Keratinocyte (primary cell): ENCODE measurements around the gene EPB41L2. TPM values are rescaled to one million over a fixed set of nuclear protein-coding genes. Genes with fewer than 3 reads are reported as not detected.

ENCODE experiments used
- DNase-seq: peaks from one replicate; pipeline ENCODE4 v3.0.0-alpha.2; 2011; ENCODE audit warnings: low read depth, missing footprints, low spot score
- FAIRE-seq: peaks from 2 replicates; lab custom pipeline; 2011; peaks lifted over from hg19 to GRCh38; lab: Jason Lieb, UNC
- H2AFZ ChIP-seq: 2 replicates; pipeline ENCODE4 v1.6.0; 2012; ENCODE audit warnings: low read length, control low read depth, inconsistent platforms; ENCODE audit not compliant: control insufficient read depth
- H3K27ac ChIP-seq: 2 replicates; pipeline ENCODE4 v1.5.1; 2011; ENCODE audit warnings: low read length; ENCODE audit not compliant: control insufficient read depth, insufficient read depth
- H3K27me3 ChIP-seq: 3 replicates; pipeline ENCODE4 v1.6.0; 2011; ENCODE audit warnings: low read length; ENCODE audit not compliant: control insufficient read depth, insufficient read depth; ENCODE audit errors: extremely low read depth
- H3K36me3 ChIP-seq, 2 experiments: 2 replicates in 1 of 2; 3 replicates in 1 of 2; pipeline ENCODE4 v1.5.1; 2011; ENCODE audit warnings: low read length in 2 of 2, mild to moderate bottlenecking in 1 of 2; ENCODE audit not compliant: control insufficient read depth in 2 of 2, insufficient read depth in 2 of 2; ENCODE audit errors: extremely low read depth in 1 of 2
- H3K4me1 ChIP-seq: 3 replicates; pipeline ENCODE4 v1.5.1; 2011; ENCODE audit warnings: low read length; ENCODE audit not compliant: control insufficient read depth, insufficient read depth; ENCODE audit errors: extremely low read depth
- H3K4me2 ChIP-seq: 3 replicates; pipeline ENCODE4 v1.6.0; 2011; ENCODE audit warnings: low read depth, low read length; ENCODE audit not compliant: control insufficient read depth, insufficient read depth; ENCODE audit errors: extremely low read depth
- H3K4me3 ChIP-seq, 3 experiments: fragments of 200-600 bp in 1 of 3; sonication (generic) in 1 of 3; 2 replicates in 2 of 3; 3 replicates in 1 of 3; pipeline ENCODE4 v1.5.1; 2011 to 2016; ENCODE audit warnings: low read length in 3 of 3, mild to moderate bottlenecking in 3 of 3, control low read depth in 2 of 3, inconsistent platforms in 1 of 3, low read depth in 1 of 3, mixed read lengths in 1 of 3, mixed run types in 1 of 3, moderate library complexity in 1 of 3; ENCODE audit not compliant: control insufficient read depth in 2 of 3, insufficient read depth in 2 of 3; ENCODE audit errors: extremely low read depth in 1 of 3
- H3K79me2 ChIP-seq: 2 replicates; pipeline ENCODE4 v1.6.0; 2012; ENCODE audit warnings: low read length; ENCODE audit not compliant: control insufficient read depth, insufficient read depth
- H3K9ac ChIP-seq: 3 replicates; pipeline ENCODE4 v1.6.0; 2011; ENCODE audit warnings: low read length; ENCODE audit not compliant: control insufficient read depth, insufficient read depth; ENCODE audit errors: extremely low read depth
- H3K9me1 ChIP-seq: 3 replicates; pipeline ENCODE4 v1.6.0; 2011; ENCODE audit warnings: low read length; ENCODE audit not compliant: control insufficient read depth, insufficient read depth; ENCODE audit errors: extremely low read depth
- H3K9me3 ChIP-seq: 2 replicates; pipeline ENCODE4 v1.5.1; 2012; ENCODE audit warnings: low read depth, low read length; ENCODE audit not compliant: control insufficient read depth
- H4K20me1 ChIP-seq: 3 replicates; pipeline ENCODE4 v1.6.0; 2011; ENCODE audit warnings: low read length; ENCODE audit not compliant: control insufficient read depth, insufficient read depth; ENCODE audit errors: extremely low read depth
- CTCF ChIP-seq, 3 experiments: IDR thresholded peaks in 1 of 3; conservative IDR thresholded peaks in 1 of 3; optimal IDR thresholded peaks in 1 of 3; 2 replicates in 2 of 3; 3 replicates in 1 of 3; pipeline versions ENCODE3 to v1.5.1; 2011; ENCODE audit warnings: low read length in 3 of 3, mild to moderate bottlenecking in 3 of 3, moderate library complexity in 2 of 3, control low read depth in 1 of 3, inconsistent platforms in 1 of 3; ENCODE audit not compliant: insufficient read depth in 2 of 3; ENCODE audit errors: extremely low read depth in 1 of 3
- EZH2 ChIP-seq: IDR thresholded peaks from one replicate; pipeline ENCODE4 v1.6.1; 2012; ENCODE audit warnings: inconsistent platforms, mild to moderate bottlenecking, low read length, moderate library complexity
- dilution Hi-C: fragments of 300-500 bp; cut with MboI; formaldehyde crosslinking; loops from one replicate; pipeline ENCODE4 v1.7.0; 2020; ENCODE audit warnings: low sequenced_read_pairs; ENCODE audit not compliant: extremely low pct_ligation_motif_present
- polyA plus RNA-seq, 5 experiments: library from polyadenylated mRNA; depleted of rRNA in 3 of 5; stranded (reverse) in 3 of 5; stranded (forward) in 1 of 5; unstranded in 1 of 5; fragments of >200 nt; gene quantifications; 1 replicate in 1 of 5; 2 replicates in 3 of 5; 3 replicates in 1 of 5; pipeline versions ENCODE4 v1.2.1 to v1.2.3, GENCODE V29; 2011 to 2012; ENCODE audit warnings: missing spikeins in 2 of 5, low read depth in 1 of 5, low replicate concordance in 1 of 5

EPB41L2 gene
- polyA plus RNA-seq, 1 donor (not counting 4 experiments of a cell fraction or from before 2014, with no cell fraction given): 22.0 TPM

GRCh38 chr6:131038597-131039344 is 24.3 kb downstream of the EPB41L2 start:
- H3K4me1 ChIP-seq: no peaks in the 10 kb centered on the region
- H3K9me3 ChIP-seq: no peaks in the 10 kb centered on the region
- TF ChIP-seq EZH2 (no peak), CTCF (optimal IDR thresholded peaks at IDR 0.05 in 1 of 3, IDR thresholded peaks at IDR 0.05 in 1 of 3, conservative IDR thresholded peaks at IDR 0.05 in 1 of 3; ENCODE audit: extremely low read depth in 1 of 3, insufficient read depth in 2 of 3, low read length in 3 of 3) (no peak)
- H2AFZ ChIP-seq: no peak overlapping the region
- no peaks in the 10 kb centered on the region for H3K36me3 ChIP-seq
- H3K27me3 ChIP-seq: no peaks in the 10 kb centered on the region
- FAIRE-seq (no peak), DNase-seq (no peak)
- no peak overlapping the region for H3K4me2 ChIP-seq
- H3K27ac ChIP-seq: no peak overlapping the region
- no peak overlapping the region for H3K9ac ChIP-seq
- H3K9me1 ChIP-seq: no peaks in the 10 kb centered on the region
- dilution Hi-C loops: no loop called here
- no peak overlapping the region for H3K4me3 ChIP-seq
- H3K79me2 ChIP-seq: peaks cover 3% of the 10 kb centered on the region
- H4K20me1 ChIP-seq: no peaks in the 10 kb centered on the region

DNA sequence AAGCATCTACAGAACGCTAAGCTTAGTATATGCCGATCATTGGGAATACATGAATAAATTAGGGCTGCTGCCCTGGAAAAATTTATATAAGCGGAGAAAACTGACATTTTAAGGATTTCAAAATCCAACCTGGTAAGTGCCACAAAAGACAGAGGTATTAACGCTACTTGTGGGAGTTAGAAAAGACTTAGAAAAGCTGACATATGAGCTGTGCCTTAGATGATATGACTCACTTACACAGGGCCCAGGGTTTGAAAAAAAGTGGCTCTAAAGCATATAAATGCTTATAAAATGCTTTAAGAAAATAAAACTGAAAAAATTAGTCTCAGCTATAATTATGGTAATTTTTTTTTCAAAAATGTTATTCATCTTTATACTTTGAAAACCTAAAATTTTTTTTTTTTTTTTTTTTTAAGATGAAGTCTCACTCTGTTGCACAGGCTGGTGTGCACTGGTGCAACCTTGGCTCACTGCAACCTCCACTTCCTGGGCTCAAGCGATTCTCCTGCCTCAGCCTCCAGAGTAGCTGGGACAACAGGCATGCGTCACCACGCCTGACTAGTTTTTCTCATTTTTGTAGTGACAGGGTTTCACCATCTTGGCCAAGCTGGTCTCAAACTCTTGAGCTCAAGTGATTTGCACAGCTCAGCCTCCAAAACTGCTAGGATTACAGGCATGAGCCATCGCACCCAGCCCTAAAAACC is 25.7 kb downstream of the EPB41L2 start:
- dilution Hi-C loops: no loop called here
- Histone ChIP-seq H3K27me3 (no peaks in the 10 kb centered on the region), H3K36me3 (no peaks in the 10 kb centered on the region), H3K4me1 (no peaks in the 10 kb centered on the region), H3K9me3 (no peaks in the 10 kb centered on the region), H3K9ac (no peak overlapping the region), H4K20me1 (no peaks in the 10 kb centered on the region), H3K9me1 (no peaks in the 10 kb centered on the region), H3K4me2 (no peak overlapping the region), H3K79me2 (peaks cover 3% of the 10 kb centered on the region), H3K27ac (no peak overlapping the region), H2AFZ (no peak overlapping the region), H3K4me3 (no peak overlapping the region)
- FAIRE-seq (no peak), DNase-seq (no peak)
- TF ChIP-seq CTCF (optimal IDR thresholded peaks at IDR 0.05 in 1 of 3, IDR thresholded peaks at IDR 0.05 in 1 of 3, conservative IDR thresholded peaks at IDR 0.05 in 1 of 3; ENCODE audit: extremely low read depth in 1 of 3, insufficient read depth in 2 of 3, low read length in 3 of 3): no peak
- no peak for TF ChIP-seq EZH2
